ENCODE data around the gene FTO.

DNA sequence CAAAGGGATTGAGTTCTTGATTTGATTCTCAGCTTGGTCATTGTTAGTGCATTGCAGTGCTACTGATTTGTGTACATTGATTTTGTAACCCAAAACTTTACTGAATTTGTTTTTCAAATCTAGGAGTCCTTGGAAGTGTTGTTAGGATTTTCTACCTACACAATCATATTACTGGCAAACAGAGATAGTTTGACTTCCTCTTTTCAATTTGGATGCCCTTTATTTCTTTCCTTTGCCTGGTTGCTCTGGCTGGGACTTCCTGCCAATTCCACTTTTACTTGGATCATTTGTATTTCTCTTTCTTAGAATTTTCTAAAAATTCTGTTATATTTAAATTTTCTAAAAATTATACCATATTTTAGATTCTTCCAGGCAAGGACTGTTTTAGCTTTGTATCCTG is 151.1 kb downstream of the FTO start:
- TF ChIP-seq, protein P1, sequence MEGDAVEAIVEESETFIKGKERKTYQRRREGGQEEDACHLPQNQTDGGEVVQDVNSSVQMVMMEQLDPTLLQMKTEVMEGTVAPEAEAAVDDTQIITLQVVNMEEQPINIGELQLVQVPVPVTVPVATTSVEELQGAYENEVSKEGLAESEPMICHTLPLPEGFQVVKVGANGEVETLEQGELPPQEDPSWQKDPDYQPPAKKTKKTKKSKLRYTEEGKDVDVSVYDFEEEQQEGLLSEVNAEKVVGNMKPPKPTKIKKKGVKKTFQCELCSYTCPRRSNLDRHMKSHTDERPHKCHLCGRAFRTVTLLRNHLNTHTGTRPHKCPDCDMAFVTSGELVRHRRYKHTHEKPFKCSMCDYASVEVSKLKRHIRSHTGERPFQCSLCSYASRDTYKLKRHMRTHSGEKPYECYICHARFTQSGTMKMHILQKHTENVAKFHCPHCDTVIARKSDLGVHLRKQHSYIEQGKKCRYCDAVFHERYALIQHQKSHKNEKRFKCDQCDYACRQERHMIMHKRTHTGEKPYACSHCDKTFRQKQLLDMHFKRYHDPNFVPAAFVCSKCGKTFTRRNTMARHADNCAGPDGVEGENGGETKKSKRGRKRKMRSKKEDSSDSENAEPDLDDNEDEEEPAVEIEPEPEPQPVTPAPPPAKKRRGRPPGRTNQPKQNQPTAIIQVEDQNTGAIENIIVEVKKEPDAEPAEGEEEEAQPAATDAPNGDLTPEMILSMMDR (IDR thresholded peaks at IDR 0.05), result no peak
- TF ChIP-seq POLR2A (IDR thresholded peaks at IDR 0.05) (no peak), EP300 (IDR thresholded peaks at IDR 0.05) (no peak)

All from tibial nerve (tissue), 4 donors.